HG03060 (cell line): ENCODE measurements around the gene ASTN1.

Experiments
- ATAC-seq: cut with Tn5 transposase; IDR thresholded peaks from one replicate; pipeline ENCODE4 v1.9.1; 2021; ENCODE audit warnings: low read depth, moderate number of reproducible peaks; ENCODE audit not compliant: unreplicated experiment

ASTN1 gene

DNA sequence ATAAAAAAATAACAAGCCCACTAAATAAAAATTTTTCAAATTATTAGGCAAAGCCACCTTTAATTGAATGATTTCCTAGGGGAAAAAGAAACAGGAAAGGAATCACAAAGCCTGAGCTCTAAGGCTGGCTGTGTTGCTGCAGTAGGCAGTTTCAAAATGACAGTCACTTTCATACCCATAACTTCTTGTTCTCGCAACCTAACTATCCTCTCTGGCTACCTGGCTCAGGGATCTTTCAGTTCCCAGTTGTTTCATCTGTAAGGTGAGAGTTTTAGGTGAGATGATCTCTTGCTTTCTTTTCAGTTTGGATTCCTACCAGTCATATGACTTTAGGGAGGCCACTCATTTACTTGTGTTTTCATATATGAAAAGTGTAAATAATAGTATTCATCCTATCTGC, 226.1 kb downstream of the ASTN1 start:
- ATAC-seq: no peak

DNA sequence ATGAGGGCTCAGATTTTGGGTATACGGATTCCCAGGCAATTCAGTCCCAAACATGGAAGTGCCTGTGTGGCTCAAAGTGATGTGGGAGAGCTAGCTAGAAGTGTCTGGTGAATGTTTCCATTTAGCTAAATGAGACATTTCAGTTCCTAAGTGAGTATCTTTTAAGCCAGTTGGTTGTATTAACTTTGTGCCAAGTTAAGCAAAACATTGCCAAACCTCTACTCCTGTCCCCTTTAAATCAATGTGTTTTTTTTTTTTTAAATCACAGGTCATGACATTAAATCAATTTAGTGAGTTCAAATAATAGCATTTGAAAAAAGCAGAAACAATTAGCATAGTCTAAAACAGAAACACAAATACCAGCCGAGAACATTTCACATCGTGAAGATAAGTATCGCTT, 230.1 kb downstream of the ASTN1 start:
- ATAC-seq: no peak

DNA sequence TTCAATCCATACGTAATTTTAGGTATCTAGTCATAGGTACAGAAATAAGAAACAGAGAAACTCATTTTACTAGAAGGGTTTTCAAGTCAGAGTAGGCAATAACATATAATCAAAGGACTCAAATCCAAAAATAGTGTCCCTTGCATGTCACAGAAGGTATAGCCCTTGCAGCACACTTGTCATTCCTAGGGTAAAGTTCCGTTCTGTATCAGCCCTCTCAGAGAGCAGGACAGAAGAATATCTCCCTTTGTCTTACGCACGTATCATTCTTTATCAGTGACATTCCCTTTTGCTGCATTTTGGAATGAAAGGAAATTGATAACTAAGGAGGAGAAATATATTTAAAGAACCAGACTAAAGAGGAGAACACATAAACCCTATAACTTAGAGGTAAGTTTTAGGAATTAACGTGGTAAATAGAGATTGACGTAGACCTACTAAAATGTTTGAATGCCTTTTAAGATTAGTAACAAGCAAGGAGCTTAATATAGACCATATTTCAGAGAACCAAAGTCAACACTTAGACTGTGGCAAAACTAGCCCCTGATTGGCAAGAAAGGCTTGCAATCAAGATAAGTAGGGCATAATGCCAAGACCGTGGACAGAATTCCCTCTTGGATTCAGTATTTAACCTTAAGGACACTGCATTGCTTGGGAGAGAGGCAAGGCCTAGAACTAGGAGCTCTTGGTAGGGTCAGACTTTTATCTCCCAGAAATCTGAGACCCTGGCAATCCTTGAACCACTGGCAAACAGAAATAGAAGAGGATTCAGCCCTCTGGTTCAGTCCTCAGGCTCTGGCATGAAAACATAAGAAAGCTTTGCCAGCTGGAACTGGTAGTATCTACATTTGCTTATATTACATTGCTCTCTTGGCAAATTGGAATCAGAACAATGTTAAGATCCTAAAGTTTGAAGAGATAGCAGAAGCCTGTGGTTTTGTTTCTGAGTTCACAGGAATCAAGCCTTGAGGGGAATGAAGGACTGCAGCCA, 232.1 kb downstream of the ASTN1 start:
- ATAC-seq: no peak

DNA sequence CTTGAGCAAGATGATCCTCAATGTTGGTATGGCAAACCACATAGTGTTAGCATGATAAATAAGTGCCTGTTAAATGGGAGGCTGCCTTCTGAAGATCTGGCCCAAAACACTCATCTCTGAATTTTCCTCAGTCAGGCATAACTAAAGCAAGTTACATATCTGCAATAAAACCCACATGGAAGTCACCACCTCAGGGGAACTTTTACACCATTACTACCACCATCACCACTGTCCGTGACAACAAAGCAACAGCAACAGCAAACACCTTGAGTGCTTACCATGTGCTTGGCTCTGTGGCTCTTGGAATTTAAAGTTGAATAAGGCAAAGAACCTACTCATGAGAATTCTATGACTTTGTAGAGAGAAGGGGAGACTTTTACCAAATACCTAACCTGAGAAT, 233.0 kb downstream of the ASTN1 start:
- ATAC-seq: no peak

DNA sequence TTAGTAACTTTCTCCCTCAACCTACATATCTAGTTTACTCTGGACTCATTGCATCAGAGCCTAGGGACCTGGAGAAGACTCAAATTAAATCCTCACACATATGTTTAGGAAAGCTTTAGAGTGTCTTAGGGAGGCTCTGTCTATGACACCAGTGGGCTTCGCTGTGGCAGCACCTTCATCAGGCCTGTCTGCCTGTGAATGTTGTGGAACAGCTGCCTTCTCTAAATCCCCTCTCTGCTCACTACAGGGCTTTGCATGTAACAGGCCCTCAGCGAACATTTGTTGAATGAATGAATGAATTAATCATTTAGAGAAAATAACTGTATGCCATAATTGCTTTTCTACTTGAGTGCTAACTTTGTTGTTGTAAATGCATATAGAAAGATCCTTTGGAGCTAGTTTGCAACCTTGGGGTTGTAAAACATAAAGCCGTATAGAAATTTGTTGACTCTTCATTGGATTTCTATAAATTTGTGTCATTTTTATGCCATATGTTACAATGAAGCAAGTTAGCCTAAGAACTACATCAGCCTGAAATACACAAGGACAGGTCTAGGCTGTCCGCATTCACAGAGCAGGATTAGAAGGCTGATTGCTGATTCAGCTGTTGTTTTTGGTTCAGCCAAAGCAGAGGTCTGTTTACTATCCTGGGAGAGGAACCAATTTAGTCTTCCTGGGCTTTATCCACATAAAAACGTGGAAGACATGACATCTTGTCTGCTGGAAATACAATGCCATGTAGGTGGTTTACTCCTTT, 238.0 kb downstream of the ASTN1 start:
- ATAC-seq: no peak

DNA sequence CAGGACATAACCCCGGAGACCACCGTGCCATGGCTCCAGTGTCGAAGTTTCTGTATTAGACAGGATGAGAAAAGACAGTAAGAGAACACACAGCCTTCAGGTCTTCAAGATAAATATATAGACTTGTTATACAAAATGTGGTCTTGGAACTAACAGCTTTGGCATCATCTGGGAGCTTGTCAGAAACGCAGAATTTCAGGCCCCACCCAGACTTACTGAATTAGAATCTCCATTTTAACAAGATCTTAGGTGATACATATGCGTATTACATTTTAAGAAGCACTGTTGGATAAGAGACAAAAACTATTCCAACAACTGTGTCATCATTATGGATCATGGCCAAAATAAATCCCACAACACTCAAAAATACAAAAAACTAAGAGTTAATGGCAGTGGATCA, 239.3 kb downstream of the ASTN1 start:
- no peak for ATAC-seq

DNA sequence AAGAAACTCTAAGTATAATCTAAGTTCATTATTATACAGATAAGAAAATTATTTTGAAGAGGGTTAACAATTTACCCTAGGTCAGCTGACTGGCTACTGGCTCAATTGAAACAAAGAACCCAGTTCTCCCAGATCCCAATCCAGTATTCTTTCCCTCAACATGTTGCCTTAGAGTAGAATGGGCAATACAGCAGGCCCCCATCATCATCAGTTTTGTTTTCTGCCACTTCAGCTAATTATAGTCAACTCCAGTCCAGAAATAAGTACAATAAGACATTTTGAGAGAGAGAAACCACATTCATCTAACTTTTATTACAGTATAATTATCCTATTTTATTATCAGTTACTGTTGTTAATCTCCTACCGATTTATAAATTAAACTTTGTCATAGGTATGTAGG, 241.2 kb downstream of the ASTN1 start:
- ATAC-seq: no peak

DNA sequence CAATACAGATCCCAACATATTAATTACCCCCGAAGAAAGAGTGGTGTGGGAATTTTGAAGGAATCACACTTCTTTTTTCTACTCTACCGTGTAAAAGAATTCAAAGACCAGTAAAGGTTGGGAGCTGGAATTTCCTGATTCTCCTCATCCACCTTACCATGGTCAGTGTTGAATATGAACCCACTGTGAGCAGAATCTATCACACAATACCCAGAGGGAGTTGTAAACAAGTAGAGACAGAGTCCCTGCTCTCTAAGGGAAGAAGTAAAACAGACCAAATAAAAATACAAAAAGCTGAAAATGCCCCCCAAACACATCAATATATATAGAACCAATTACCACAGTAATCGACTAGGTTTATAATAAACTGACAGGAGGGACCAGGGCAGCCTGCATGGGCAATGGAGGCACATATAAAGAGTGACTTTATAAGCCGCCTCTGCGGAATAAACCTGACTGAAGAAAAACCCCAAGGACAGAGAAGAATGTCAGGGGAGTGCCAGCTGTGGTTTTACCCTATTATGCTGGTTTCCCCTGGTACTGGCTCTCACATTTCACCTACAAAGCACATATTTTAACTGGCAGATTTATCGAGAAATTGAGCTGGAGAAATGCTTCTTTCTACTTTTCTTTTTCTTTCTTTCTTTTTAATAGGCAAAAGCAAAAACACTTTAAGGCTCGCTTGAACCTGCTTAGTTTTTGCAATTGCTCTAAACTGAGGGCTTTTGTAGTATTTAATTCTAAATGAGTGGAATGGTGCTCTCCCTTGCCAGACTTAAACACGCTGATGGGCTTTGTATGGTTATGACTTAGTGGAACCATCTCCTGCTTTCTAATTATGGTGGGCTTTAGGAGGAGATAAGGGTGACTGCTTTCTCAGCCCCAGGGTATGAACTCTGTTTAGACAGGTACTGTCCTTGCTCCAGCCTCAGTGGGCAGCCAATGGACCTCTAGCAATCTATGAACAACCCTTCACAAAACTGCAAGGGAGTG, 244.8 kb downstream of the ASTN1 start:
- ATAC-seq: no peak

DNA sequence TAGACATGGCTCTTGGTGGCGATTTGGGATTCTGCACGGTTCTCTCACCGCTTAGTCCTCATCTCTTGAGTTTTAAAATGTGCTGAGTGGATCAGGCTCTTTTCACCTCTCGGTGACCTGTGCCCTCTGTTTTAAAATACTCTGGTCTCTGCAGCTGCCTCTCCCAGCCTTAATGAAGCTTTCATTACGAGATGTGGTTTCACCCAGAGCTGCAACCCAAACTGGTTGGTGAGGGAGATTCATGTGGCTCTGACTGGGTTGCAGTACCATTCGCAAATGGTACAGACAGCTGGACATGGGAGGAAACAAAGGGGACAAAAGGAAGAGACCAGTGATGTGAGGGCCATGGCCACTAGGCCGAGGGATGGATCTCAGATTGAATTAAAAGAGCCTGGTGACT, 258.9 kb downstream of the ASTN1 start:
- ATAC-seq: no peak

DNA sequence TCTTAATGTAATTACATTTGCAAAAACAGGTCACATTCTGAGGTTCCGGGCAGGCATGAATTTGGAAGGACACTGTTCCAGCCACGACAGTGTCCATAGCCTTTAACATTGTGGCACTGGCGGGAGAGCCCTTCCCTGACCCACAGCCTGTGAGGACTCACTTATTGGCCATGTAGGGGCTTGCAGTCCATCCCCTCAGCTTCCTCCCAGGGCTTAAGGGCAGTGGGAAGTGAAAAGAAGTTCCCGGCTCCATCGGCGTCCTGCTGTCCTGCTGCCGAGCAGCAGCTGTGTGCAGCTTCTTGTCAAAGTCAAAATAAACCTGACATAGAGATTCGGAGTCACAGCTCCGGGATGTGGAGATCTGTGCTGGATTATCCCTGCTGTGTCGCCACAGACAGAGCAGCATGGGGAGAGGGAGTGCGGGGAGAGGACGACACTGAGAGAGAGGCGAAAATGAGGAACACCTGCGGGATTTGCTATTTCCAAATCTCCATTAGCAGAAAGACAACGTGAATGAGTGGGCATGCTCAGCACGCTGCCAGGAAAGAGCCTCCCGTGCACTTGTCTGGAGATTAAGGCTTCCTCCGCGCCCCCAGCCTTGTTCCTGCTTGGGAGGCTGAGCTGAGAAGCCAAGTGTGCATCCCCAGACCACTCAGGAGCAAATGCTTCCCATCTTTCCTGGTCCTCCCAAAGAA, 260.3 kb downstream of the ASTN1 start:
- ATAC-seq: no peak

DNA sequence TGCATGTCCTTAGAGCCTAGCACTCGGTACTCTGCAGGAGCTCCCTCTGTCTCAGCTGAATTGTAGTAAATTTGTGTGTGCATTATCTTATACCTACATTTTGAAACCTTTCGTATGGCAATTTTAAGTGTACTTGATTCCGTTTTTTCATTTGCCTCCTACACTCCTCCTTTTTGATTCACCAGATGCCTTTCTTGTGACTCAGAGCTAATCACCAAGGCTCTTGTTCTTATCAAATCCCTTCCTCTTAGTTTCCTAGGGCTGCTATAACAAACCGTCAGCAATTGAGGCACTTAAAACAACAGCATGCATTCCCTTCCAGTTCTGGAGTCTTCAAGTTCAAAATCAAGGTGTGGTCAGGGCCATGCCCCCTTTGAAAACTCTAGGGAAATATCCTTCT, 261.0 kb downstream of the ASTN1 start:
- ATAC-seq: no peak

DNA sequence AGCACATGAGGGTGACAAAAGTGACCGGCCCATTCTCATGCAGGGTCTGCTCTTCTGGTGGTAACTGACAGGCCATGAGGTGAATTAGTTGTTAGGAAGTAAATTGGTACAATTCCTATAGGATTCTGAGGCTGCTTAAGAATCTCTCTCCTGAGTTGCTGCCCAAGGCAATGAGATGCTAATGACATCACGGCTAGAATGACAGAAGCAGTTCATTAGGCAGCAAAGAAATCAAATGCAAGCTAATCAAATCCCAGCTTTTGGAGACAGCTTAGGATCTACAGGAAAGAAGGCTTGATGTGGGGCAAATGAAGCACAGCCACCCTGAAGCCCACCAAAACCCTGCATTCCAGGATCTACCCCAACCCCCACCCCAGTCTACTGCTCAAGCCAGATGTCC, 265.2 kb downstream of the ASTN1 start:
- no peak for ATAC-seq

DNA sequence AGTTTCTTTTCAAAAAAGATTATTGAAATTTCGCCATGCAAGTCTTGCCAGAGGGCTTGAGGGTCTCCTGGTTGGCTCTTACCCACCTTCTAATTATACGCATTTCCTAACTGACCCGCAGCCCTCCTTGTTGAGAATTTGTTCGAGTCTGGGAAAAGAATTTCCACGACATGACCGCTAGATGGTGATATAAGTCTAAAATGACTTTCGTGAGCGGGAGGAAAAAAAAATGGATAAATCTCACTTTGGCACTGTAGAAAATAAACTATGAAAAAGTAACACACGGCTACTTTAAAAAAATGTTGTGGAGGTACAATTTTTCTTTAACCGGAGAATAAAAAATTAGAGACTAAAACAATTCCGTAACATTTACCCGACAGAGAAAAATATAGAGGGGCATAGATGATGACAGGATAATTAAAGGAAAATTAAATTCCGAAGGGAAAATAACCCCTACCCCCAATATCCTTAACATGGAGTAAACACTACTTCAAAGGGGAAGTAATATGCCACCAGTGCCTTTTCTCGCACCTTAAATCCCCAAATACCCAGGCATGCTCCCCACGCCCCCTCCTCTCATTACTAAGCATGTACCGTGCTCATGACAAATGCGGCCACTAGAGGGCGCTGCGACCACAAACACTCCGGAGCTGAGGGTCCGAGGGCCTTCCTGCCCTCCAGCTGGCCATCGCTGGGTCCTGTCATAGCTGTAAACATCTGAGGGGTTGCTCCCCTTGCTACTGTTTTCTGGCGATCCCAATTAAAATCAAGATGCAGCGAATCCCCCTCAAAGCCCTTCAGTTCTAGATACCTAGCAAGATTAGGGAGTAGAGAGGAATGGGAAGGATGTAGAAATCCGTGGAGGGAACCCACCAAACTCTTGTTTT, 266.9 kb downstream of the ASTN1 start:
- no peak for ATAC-seq

DNA sequence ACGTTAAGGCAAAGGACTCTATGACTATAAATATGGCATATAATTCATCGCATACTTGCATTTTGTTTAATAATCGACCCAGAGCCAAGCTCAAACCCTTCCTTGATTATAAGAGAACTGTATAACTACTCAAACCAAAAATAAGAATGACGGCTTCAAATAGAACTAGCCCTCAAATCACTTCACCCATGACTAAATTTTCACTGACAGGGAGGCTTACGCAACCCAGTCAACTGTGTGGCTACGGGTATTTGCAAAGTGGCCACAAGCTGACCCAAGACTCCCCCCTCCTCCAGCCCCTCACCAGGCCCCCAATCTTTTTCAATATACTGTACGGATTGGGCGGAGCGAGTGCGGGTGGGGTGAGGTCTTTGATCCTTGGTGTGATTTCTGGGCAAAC, 268.3 kb downstream of the ASTN1 start:
- ATAC-seq: no peak

DNA sequence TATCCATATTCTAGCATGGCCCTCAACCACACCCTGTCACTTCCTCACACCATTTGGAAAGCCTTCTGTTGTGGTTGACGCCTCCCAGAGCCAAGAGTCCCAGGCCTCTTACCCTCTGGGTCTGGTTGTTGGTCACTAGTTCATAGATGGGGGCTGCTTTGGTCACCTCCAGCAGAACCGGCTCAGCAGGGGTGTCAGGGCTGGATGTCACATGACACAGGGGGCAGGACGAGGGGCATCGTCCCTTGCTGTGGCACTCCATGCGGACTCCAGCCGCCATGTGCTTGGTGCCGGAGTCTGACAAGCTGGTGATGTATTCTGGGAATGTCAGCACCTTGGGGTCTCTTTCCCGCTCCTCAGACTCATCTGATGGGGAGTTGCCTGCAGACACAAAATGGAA, 270.1 kb downstream of the ASTN1 start:
- no peak for ATAC-seq

DNA sequence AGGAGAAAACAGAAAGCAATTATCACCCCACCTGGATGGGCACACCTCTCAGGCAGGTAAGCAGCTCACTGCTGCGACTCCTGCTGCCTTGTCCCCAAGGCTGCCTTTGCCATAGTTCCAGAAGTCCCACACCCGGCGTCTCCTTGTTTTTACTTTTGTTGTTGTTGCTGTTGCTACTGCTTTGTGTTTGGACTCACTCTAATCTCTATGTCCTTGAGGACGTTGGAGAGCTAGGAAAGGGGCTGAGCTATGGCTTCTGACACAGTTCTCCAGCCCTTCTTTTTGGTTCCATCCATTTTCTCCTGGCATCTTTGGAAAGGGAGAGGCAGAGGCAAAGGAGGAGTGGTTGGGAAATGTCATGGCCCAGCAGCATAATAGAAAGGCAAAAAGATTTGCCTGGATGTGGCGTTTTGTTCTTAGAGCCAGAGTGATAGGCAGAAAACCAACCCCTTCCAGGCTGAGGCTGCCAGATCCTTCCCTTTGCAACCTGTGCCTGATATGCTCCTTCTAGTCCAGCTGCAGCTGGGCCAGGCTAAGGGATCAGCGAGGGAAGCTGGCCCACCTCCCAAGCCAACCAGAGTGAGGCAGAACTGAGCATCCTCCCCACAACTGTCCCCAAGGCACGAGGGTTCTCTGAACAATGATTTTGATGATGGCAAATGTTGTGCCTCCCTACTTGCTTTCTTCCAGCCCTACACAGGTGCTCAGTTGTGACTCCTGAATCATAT, 270.7 kb downstream of the ASTN1 start:
- no peak for ATAC-seq

DNA sequence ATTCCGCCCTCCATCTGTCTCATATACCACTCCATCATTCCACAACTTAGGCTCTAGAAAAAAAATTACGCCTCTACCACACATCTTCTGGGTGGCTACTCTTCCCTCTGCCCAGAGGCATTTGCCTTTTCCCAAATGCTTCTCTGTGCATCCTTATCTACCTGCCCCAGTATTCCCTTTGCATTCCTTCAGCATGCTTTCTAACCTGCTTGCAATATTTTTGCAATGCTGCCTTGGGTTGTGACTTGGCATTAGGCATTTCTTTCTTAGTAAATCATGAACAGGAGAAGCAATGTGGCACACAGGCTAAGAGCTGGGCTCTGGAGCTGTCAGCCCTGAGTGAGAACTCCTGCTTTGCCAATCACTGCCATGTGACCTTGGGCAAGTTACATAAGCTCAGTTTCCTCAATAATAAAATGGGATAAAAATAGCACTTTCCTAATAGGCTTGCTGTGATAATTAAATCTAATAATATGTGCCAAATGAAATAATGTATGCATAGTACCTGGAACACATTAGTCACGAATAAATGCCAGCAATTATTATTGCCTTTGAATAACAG, 276.0 kb downstream of the ASTN1 start:
- ATAC-seq: no peak

DNA sequence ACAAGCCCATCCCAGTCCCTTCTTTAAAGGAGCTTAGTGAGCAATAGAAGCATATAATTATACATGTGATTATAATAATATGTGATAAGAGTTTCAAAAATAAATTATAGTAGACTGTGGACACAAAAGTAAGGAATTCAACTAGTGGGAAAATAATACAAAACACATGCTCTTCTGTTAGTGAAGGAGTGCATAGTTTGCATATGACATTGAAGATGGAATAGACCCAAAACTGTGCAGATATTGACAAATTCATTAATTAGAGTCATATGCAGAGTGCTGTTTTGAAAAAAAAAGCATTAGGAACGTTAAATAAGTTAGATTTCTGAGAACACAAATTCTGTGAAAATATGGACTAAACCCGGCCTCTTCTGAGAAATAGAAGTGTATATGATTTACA, 278.8 kb downstream of the ASTN1 start:
- no peak for ATAC-seq
